ENCODE measurements around the gene PDE4B. TPM values are rescaled to one million over a fixed set of nuclear protein-coding genes. Genes with fewer than 3 reads are reported as not detected.

Gene PDE4B
- polyA plus RNA-seq, 1 donor from 2014 or later: 135 TPM

DNA sequence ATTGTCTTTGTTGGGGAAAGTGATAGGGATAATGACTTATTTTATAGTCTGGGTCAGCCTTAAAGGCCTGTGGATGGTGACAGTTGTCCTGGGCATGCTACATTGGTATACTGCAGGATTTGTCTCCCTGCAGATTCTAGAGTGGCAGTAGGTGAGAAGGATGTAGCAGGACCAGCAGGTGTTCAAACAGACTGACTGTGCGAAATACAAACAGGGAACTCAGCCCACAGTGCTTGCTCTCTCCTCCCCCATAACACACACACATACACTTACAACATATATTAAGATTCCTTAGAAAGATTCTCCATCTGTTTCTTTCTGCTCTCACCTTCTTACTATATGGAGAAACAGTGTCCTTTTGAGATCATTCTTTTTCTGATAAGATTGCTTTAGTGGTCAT is 6.9 kb downstream of the PDE4B start:
- Histone ChIP-seq H2AFZ (ENCODE audit: low read depth, low read length) (no peak overlapping the region), H3K4me3 (ENCODE audit: low read length) (no peak overlapping the region), H3K27ac (ENCODE audit: low read length) (no peak overlapping the region), H3K4me2 (ENCODE audit: low read length) (no peak overlapping the region), H3F3A (ENCODE audit: insufficient read depth, low read length, poor library complexity, severe bottlenecking) (no peaks in the 10 kb centered on the region), H3K9me3 (ENCODE audit: low read length) (no peaks in the 10 kb centered on the region), H3K79me2 (replicated peaks; ENCODE audit: insufficient read depth, low read length) (no peaks in the 10 kb centered on the region), H3K36me3 (ENCODE audit: insufficient read depth, low read length) (no peaks in the 10 kb centered on the region), H3K9me2 (ENCODE audit: insufficient read depth, low read length) (no peaks in the 10 kb centered on the region), H3K27me3 (ENCODE audit: insufficient read depth, low read depth, low read length) (peaks cover 13% of the 10 kb centered on the region), H3K9ac (ENCODE audit: low read length) (no peak overlapping the region), H4K20me1 (ENCODE audit: insufficient read depth) (no peaks in the 10 kb centered on the region)
- TF ChIP-seq, protein P1, sequence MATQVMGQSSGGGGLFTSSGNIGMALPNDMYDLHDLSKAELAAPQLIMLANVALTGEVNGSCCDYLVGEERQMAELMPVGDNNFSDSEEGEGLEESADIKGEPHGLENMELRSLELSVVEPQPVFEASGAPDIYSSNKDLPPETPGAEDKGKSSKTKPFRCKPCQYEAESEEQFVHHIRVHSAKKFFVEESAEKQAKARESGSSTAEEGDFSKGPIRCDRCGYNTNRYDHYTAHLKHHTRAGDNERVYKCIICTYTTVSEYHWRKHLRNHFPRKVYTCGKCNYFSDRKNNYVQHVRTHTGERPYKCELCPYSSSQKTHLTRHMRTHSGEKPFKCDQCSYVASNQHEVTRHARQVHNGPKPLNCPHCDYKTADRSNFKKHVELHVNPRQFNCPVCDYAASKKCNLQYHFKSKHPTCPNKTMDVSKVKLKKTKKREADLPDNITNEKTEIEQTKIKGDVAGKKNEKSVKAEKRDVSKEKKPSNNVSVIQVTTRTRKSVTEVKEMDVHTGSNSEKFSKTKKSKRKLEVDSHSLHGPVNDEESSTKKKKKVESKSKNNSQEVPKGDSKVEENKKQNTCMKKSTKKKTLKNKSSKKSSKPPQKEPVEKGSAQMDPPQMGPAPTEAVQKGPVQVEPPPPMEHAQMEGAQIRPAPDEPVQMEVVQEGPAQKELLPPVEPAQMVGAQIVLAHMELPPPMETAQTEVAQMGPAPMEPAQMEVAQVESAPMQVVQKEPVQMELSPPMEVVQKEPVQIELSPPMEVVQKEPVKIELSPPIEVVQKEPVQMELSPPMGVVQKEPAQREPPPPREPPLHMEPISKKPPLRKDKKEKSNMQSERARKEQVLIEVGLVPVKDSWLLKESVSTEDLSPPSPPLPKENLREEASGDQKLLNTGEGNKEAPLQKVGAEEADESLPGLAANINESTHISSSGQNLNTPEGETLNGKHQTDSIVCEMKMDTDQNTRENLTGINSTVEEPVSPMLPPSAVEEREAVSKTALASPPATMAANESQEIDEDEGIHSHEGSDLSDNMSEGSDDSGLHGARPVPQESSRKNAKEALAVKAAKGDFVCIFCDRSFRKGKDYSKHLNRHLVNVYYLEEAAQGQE (IDR thresholded peaks at IDR 0.05; ENCODE audit: borderline replicate concordance): no peak
- no peak for TF ChIP-seq SMC3 (conservative IDR thresholded peaks at IDR 0.05; ENCODE audit: poor library complexity)
- TF ChIP-seq RAD21 (conservative IDR thresholded peaks at IDR 0.05): no peak
- TF ChIP-seq, protein P2, sequence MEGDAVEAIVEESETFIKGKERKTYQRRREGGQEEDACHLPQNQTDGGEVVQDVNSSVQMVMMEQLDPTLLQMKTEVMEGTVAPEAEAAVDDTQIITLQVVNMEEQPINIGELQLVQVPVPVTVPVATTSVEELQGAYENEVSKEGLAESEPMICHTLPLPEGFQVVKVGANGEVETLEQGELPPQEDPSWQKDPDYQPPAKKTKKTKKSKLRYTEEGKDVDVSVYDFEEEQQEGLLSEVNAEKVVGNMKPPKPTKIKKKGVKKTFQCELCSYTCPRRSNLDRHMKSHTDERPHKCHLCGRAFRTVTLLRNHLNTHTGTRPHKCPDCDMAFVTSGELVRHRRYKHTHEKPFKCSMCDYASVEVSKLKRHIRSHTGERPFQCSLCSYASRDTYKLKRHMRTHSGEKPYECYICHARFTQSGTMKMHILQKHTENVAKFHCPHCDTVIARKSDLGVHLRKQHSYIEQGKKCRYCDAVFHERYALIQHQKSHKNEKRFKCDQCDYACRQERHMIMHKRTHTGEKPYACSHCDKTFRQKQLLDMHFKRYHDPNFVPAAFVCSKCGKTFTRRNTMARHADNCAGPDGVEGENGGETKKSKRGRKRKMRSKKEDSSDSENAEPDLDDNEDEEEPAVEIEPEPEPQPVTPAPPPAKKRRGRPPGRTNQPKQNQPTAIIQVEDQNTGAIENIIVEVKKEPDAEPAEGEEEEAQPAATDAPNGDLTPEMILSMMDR (IDR thresholded peaks at IDR 0.05; ENCODE audit: poor library complexity, severe bottlenecking): no peak
- TF ChIP-seq POLR2AphosphoS5 (IDR thresholded peaks at IDR 0.05): no peak
- TF ChIP-seq TAF1 (IDR thresholded peaks at IDR 0.05; ENCODE audit: low read depth): no peak
- TF ChIP-seq EP300 (conservative IDR thresholded peaks at IDR 0.05; ENCODE audit: poor library complexity, severe bottlenecking): no peak
- no peak for TF ChIP-seq MXI1 (conservative IDR thresholded peaks at IDR 0.05; ENCODE audit: poor library complexity, severe bottlenecking)
- no peak for TF ChIP-seq EZH2 (IDR thresholded peaks at IDR 0.05; ENCODE audit: borderline replicate concordance, insufficient read depth, low read length, poor library complexity, severe bottlenecking)

DNA sequence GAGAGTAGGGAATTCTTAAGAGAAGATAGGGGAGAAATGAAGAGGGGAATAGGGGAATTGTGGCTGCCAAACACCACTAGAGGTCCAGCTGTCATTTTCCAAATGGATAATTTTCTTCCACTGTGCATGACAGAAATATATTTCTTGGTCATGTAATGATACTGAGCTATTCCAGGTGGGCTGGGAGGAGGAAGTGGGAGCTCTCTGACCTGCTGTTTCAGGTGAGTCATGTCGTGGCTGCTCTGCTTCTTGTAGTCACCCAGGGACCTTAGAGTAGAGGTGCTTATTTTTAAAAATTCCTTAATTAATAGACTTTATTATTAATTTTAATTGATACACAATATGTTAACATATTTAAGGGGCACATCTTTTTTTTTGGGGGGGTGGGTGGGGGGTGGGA is 11.9 kb downstream of the PDE4B start:
- no peaks in the 10 kb centered on the region for H4K20me1 ChIP-seq (ENCODE audit: insufficient read depth)

More for the DNA sequence above, 11.9 kb downstream of the PDE4B start:
- H3K27me3 ChIP-seq (ENCODE audit: insufficient read depth, low read depth, low read length): no peaks in the 10 kb centered on the region
- H2AFZ ChIP-seq (ENCODE audit: low read depth, low read length): no peak overlapping the region
- no peaks in the 10 kb centered on the region for H3K9me2 ChIP-seq (ENCODE audit: insufficient read depth, low read length)
- H3K9me3 ChIP-seq (ENCODE audit: low read length): no peaks in the 10 kb centered on the region
- no peaks in the 10 kb centered on the region for H3K79me2 ChIP-seq (replicated peaks; ENCODE audit: insufficient read depth, low read length)
- H3K4me3 ChIP-seq (ENCODE audit: low read length): no peak overlapping the region
- H3K36me3 ChIP-seq (ENCODE audit: insufficient read depth, low read length): no peaks in the 10 kb centered on the region
- no peak overlapping the region for H3K4me2 ChIP-seq (ENCODE audit: low read length)
- no peak overlapping the region for H3K9ac ChIP-seq (ENCODE audit: low read length)
- TF ChIP-seq, protein P2 (IDR thresholded peaks at IDR 0.05; ENCODE audit: poor library complexity, severe bottlenecking): no peak
- TF ChIP-seq, protein P1 (IDR thresholded peaks at IDR 0.05; ENCODE audit: borderline replicate concordance): no peak
- no peak for TF ChIP-seq EP300 (conservative IDR thresholded peaks at IDR 0.05; ENCODE audit: poor library complexity, severe bottlenecking)
- TF ChIP-seq TAF1 (IDR thresholded peaks at IDR 0.05; ENCODE audit: low read depth): no peak
- no peak for TF ChIP-seq MXI1 (conservative IDR thresholded peaks at IDR 0.05; ENCODE audit: poor library complexity, severe bottlenecking)
- no peak for TF ChIP-seq RAD21 (conservative IDR thresholded peaks at IDR 0.05)
- no peak for TF ChIP-seq EZH2 (IDR thresholded peaks at IDR 0.05; ENCODE audit: borderline replicate concordance, insufficient read depth, low read length, poor library complexity, severe bottlenecking)
- TF ChIP-seq SMC3 (conservative IDR thresholded peaks at IDR 0.05; ENCODE audit: poor library complexity): no peak
- TF ChIP-seq POLR2AphosphoS5 (IDR thresholded peaks at IDR 0.05): no peak
- H3K27ac ChIP-seq (ENCODE audit: low read length): peak overlapping the region; percentile 34
- no peaks in the 10 kb centered on the region for H3F3A ChIP-seq (ENCODE audit: insufficient read depth, low read length, poor library complexity, severe bottlenecking)

All from neural cell (in vitro differentiated cells).